ENCODE data around the gene MALRD1. TPM values are rescaled to one million over a fixed set of nuclear protein-coding genes. Genes with fewer than 3 reads are reported as not detected.

MALRD1 gene
- total RNA-seq, 4 donors from 2014 or later = 1.1 to 6.2 TPM; not detected in 2

- Histone ChIP-seq H3K4me3 (no peak overlapping the region), H3K36me3 (no peaks in the 10 kb centered on the region), H3K4me1 (no peaks in the 10 kb centered on the region), H3K27me3 (no peaks in the 10 kb centered on the region), H3K27ac (no peak overlapping the region), H3K9me3 (no peaks in the 10 kb centered on the region)
- no peak for TF ChIP-seq CTCF (IDR thresholded peaks at IDR 0.05)
- no peak for TF ChIP-seq POLR2A (IDR thresholded peaks at IDR 0.05)
- no peak for DNase-seq
- intact Hi-C loops (cut with DNase I; ENCODE audit: low total_unique reads) = no loop called here
These were observed 662.0 kb downstream of the MALRD1 start for GRCh38 chr10:19710600-19710999.

GRCh38 chr10:19713159-19713558 is 664.6 kb downstream of the MALRD1 start:
- H3K27ac ChIP-seq = no peak overlapping the region

GRCh38 chr10:19713800-19714525 is 665.4 kb downstream of the MALRD1 start:
- H3K4me3 ChIP-seq = no peak overlapping the region
- H3K27ac ChIP-seq = no peak overlapping the region
- H3K4me1 ChIP-seq = no peaks in the 10 kb centered on the region
- H3K36me3 ChIP-seq = no peaks in the 10 kb centered on the region
- no peaks in the 10 kb centered on the region for H3K9me3 ChIP-seq
- no peak for TF ChIP-seq POLR2A (IDR thresholded peaks at IDR 0.05)
- TF ChIP-seq CTCF (IDR thresholded peaks at IDR 0.05) = no peak
- intact Hi-C loops (cut with DNase I; ENCODE audit: low total_unique reads) = no loop called here
- H3K27me3 ChIP-seq = no peaks in the 10 kb centered on the region
- DNase-seq = peak in 1 of 2 donors; percentile 22

More at GRCh38 chr10:19713159-19713558, 664.6 kb downstream of the MALRD1 start:
- H3K36me3 ChIP-seq = no peaks in the 10 kb centered on the region
- DNase-seq = no peak
- TF ChIP-seq POLR2A (IDR thresholded peaks at IDR 0.05) (no peak), CTCF (IDR thresholded peaks at IDR 0.05) (no peak)
- no peaks in the 10 kb centered on the region for H3K4me1 ChIP-seq
- intact Hi-C loops (cut with DNase I; ENCODE audit: low total_unique reads) = no loop called here
- no peaks in the 10 kb centered on the region for H3K27me3 ChIP-seq
- no peaks in the 10 kb centered on the region for H3K9me3 ChIP-seq
- no peak overlapping the region for H3K4me3 ChIP-seq

GRCh38 chr10:19719284-19719683 is 670.7 kb downstream of the MALRD1 start:
- Histone ChIP-seq H3K4me3 (no peak overlapping the region), H3K27me3 (no peaks in the 10 kb centered on the region), H3K36me3 (no peaks in the 10 kb centered on the region), H3K27ac (peak overlapping the region in 1 of 2 donors; percentile 16), H3K4me1 (no peaks in the 10 kb centered on the region), H3K9me3 (no peaks in the 10 kb centered on the region)
- intact Hi-C loops (cut with DNase I; ENCODE audit: low total_unique reads) = no loop called here
- TF ChIP-seq POLR2A (IDR thresholded peaks at IDR 0.05) = no peak
- TF ChIP-seq CTCF (IDR thresholded peaks at IDR 0.05) = no peak
- no peak for DNase-seq

- intact Hi-C loops (cut with DNase I; ENCODE audit: low total_unique reads) = no loop called here
- Histone ChIP-seq H3K9me3 (no peaks in the 10 kb centered on the region), H3K36me3 (no peaks in the 10 kb centered on the region), H3K4me3 (no peak overlapping the region), H3K27ac (no peak overlapping the region), H3K27me3 (no peaks in the 10 kb centered on the region), H3K4me1 (no peaks in the 10 kb centered on the region)
- DNase-seq = no peak
- TF ChIP-seq POLR2A (IDR thresholded peaks at IDR 0.05) = no peak
- no peak for TF ChIP-seq CTCF (IDR thresholded peaks at IDR 0.05)
These were observed 675.7 kb downstream of the MALRD1 start for GRCh38 chr10:19724287-19724686.

All from uterus (tissue), 4 donors.